Measurements from ENCODE around the gene ZSCAN9.
A peak's percentile ranks its signal among the peaks of the same experiment; 100 is the strongest.

ZSCAN9 gene

DNA sequence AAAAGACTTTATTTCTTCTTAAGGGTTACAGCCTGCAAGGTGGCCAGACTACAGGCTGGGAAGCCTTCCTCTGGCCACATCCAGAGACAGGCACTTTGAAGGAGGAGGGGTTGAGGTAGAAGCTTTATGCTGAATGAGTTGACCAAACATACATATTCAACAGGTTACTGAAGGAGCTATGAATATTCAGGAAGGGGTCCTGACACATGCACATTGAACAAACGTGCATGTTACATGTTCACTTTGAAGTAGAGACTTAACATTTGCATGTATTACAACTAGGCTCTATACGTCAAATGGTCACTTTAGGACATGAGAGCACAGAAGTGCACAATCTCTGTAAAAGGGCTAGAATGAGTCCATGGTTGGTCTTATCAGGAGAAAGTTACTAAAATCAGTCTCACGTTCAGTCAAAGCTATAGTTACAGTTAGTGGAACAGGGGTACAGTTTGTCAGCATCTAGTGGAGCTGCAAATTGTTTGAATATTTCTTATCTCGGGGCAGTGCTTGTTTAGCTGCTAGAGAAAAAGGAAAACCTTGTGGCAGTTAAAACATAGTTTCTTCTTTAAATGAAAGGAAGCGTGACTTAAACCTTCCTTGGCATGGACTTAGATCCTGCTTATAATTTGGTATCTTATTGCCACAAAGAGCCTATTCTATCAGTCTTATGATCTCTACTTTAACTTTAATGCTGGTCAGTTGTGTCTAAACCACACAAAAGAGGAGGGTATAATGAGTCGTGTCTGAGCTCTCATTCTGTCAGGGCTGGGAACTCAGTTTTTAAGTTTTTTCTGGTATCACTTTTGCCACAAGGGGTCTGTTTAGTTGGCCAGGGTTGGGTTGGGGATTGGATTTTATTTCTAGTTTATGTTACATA, 4.6 kb upstream of the ZSCAN9 start:
- DNase-seq (ENCODE audit: low read depth), result no peak

DNA sequence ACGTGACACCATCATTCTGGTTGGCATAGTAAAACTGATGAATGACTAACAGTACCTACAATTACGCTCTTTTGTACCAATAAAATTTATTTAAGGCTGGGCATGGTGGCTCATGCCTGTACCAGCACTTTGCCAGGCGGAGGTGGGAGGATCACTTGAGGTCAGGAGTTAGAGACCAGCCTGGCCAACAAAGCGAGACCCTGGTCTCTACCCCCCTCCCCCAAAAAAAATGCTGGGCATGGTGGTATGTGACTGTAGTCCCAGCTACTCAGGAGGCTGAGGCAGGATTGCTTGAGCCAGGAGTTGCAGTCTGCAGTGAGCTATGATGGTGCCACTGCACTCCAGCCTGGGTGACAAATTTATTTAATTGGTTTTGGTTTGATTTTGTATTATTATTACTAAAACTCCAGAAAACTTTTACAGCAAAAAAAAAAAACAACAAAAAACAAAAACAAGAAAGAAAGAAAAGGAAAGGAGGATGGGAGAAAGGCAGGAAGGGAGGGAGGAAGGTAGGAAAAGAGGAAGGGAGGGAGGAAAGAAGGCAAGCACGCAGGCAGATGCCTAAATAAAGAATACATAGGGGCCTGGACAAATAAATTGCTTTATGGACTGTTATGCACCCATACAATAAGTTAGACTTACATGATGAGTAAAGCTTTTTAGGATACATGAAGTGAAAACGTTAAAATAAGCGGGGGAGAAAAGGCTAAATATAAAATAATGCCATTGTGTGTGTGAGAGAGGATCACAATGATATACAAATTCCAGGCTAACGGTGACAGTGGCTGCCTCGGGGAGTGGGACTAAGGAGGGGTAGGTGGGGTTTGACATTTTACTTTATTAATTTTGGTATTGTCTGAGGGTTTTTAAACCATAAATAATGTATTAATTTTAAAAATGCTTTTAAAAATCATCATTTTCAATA, 682 bp upstream of the ZSCAN9 start:
- DNase-seq (ENCODE audit: low read depth), result no peak

DNA sequence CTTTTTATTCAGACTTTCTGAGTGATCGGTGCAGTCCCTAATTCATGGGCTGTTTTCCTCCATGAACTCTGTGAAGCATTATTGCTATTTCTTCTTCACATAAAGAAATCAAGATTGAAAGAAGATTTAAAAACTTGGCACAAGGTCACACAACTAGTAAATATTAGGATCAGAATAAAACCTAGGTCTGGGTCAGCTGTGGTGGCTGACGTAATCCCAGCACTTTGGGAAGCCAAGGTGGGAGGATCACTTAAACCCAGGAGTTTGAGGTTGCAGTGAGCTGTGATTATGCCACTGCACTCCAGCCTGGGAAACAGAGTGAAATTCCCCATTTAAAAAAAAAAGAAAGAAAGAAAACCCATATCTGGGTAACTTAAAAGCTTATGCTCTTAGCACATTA, 1.4 kb downstream of the ZSCAN9 start:
- no peak for DNase-seq (ENCODE audit: low read depth)

DNA sequence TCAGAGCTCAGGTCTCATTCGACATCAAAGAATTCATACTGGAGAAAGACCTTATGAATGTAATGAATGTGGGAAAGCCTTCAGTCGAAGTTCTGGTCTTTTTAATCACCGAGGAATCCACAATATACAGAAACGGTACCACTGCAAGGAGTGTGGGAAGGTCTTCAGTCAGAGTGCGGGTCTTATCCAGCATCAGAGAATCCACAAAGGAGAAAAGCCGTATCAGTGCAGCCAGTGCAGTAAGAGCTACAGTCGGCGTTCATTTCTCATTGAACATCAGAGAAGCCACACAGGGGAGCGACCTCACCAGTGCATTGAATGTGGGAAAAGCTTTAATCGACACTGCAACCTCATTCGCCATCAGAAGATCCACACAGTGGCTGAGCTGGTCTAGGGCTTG, 7.7 kb downstream of the ZSCAN9 start:
- no peak for DNase-seq (ENCODE audit: low read depth)

DNA sequence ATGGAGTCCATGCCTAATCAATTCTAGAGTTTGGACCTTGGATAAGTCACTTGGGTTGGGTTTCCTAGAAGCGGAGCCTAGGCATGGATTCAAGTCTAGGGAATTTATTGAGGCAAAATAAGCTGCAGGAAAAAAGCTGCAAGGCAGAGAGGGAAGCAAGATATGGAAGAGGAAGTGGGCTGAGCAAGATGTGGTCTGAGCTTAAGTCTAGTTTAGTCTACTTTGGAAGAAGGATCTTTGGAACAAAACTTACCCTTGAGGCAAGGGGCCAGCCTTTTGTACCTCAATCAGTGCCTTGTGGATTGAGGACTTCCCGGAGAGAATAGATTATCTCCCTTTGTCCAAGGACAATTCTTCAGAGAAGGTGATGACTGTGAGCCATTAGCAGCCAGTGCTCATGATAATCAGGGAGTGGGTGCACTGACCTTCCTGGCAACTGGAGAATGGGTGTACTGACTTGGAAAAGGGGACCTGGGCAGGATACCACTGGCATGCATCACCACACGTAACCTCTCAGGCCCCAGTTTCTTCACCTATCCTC, 10.9 kb downstream of the ZSCAN9 start:
- no peak for DNase-seq (ENCODE audit: low read depth)

DNA sequence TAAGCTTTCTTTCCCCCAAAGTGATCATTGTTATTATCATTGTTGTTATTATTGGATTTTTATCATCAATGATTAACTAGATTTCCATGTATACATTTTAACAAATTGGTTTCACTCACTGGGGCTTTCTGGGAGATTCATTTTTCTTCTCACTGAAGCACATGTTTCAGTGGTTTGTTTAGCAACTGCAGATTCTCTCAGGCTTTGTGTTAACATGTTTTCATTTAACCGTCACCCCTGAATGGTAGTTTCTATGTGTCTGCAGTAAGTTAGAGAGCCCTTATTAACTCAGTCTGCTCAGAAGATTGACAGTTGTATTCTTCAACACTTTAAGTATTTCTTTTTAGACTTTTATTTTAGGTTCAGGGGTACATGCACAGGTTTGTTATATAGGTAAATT, 14.6 kb downstream of the ZSCAN9 start:
- no peak for DNase-seq (ENCODE audit: low read depth)

DNA sequence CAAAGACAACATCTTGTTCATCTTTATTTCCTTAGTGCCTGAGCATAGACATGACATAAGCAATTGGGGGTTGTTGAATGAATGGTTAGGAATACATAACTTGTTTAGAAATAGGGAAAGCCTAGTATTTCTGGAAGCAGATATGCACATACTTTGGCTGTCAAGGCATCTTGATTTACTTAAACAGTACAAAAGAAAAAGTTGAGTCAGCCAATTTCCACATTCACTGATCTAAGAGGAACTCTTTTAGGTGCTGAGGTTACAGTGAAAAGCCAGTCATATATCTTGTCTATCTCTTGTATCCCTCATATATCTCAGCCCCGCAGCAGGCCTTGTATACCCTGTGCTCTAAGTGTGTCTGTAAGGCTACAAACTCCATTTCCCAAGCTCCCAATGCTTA, 15.4 kb downstream of the ZSCAN9 start:
- no peak for DNase-seq (ENCODE audit: low read depth)

DNA sequence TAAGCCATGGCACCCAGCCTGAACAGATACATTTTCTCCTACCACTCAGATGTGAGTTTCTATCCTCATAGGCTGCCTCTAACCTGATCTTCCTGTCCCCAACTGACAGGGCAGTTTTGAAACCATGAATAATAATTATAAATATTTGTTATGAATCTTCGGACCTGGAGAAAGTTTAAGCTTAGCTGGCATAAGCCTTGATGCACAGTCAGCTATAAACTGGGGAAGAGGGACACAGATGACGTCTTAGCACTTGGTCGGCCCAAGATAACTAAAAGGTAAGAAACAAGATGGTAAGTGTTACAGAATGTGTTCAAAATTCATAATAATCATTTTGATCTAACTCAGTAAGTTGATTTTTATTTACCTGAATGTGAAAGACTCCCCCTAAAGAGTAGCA, 18.9 kb downstream of the ZSCAN9 start:
- DNase-seq (ENCODE audit: low read depth), result no peak

DNA sequence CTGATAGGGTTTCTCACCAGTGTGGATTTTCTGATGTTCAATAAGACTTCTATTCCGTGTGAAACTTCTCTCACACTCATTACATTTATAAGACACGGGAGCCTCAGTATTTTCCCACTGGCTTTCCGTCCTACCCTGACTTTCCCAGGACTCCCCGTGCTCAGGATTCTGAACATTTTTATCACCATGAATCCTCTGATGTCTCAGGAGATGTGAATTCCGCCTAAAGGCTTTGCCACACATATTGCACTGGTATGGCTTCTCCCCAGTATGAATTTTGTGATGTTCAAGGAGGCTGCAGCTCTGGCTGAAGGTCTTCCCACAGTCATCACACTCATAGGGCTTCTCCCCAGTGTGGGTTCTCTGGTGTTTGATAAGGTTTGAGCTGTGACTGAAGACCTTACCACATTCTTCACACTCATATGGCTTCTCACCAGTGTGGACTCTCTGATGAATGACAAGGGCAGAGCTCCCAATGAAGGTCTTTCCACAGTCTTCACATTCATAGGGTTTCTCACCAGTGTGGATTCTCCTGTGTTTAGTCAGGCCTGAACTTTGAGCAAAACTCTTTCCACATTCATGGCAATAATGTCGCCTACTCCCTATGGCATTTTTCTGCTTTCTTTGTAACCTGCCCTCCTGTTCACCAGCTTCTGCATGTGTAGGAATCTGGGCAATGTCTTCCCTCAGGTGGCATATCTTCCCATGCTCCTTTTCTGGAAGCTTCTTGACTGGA, 20.3 kb downstream of the ZSCAN9 start:
- no peak for DNase-seq (ENCODE audit: low read depth)

DNA sequence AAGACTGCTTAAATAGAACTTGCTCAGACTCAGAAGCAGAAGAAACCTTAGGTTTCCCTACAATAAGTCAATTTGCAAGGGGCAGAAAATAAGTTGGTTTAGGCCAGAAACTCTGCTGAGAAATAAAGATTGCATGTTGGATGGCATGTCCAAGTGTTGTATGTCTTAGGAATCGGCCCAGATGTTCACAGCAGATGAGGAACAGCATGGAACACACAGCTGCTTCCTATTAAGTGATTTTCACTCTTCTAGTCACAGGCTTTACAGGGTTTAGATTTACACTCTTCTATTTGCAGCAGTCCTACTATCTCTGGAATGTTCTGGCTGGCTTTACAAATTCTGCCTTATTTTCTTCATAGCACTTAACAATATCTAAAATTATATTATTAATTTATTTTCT, 23.8 kb downstream of the ZSCAN9 start:
- DNase-seq (ENCODE audit: low read depth), result peak; percentile 31

DNA sequence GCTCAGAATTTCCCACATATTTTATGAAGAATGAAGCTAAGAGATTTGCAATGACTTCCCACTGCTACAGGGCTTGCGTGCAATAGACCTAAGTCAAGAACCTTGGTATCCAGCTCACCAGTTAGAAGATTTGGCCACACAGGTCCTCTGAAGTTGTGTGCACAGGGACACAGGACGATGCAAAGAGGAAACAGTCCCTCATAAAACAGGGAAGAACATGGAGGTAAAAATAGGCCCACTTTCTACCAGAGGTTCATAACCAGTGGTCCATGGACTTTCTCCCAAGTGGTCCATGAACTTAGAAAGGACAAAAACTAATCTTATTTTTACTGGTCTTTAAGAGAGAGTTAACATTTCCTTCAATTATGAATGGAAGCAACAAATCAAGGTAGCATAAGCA, 25.7 kb downstream of the ZSCAN9 start:
- no peak for DNase-seq (ENCODE audit: low read depth)

DNA sequence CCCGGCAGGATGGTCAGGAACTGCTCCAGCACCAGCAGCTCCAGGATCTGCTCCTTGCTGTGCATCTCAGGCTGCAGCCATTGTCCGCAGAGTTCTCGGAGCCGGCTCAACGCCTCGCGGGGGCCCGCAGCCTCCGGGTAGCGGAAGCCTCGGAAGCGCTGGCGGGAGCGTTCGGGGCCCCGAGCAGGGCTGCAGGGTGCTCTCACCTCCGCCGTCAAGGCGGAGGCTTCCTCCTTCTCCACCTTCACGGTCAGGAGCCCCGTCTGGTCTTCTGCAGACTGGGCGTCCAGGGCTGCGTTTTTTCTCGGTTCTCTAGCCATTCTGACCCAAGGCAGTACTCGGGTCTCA, 26.6 kb downstream of the ZSCAN9 start:
- no peak for DNase-seq (ENCODE audit: low read depth)

DNA sequence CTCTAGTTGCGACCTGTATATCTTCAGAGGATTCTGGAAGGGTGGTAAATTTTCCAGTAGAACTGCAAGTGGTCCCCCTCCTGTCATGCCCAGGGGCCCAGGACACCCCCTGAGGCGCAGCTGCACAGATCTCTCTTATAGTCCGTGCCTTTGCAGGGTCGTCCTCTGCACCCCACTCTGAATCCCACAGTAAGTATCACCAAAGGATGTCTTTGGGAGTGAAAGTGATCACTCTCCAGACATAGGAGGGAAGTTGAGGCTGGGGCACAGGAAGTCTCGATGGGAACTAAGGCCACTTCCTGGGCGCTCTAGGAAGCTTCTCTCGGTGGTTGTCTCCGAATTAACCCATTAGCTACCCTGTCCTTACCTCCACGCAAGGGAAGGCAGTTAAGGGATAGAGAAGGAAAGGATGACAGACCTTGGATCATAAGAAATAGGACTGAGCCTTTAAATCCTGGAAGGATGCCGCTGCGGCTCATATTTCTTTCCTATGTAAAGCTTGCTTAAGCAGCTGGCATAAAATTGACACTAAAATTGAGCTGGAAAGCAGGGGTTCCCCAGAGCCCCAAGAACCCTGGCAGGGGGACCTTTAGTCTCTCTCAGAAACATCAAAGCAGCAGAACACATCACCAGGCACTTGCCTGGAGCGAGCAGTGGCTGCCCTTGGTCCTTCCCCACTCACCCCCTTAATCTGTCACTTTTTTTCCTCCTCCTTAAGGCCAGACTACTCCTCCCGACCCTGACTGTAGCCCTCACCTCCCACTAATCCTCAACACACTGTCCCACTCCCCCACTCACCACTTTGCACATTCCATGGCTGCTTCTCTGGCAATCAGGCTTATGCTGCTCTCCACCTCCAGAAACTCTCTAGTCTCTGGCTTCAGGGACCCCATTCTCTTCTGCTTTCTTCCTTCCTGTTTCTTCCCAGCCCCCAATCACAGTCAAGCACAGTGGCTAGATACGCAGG, 27.2 kb downstream of the ZSCAN9 start, which contains the start of gene ZKSCAN4:
TSS of gene ZKSCAN4 (minus strand) at position 261 of the 967 bp plus-strand sequence. CDS start 289 bp downstream, outside the sequence.
- peak; percentile 81 for DNase-seq (ENCODE audit: low read depth)

DNA sequence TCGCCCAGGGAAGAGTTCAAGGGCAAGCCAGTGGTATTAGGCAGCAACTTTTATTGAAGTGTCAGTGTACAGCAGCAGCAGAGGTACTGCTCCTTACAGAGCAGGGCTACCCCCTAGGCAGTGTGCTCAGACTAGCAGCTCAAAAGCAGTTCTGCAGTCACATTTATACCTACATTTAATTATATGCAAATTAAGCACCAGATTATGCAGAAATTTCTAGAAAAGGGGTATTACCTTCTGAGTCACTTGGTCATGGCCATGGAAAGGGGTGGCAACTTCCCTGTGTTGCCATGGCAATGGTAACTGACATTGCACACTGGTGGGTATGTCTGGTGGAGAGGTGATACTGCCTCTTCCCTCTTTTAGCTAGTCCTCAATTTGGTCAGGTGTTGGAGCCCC, 29.0 kb downstream of the ZSCAN9 start:
- no peak for DNase-seq (ENCODE audit: low read depth)

DNA sequence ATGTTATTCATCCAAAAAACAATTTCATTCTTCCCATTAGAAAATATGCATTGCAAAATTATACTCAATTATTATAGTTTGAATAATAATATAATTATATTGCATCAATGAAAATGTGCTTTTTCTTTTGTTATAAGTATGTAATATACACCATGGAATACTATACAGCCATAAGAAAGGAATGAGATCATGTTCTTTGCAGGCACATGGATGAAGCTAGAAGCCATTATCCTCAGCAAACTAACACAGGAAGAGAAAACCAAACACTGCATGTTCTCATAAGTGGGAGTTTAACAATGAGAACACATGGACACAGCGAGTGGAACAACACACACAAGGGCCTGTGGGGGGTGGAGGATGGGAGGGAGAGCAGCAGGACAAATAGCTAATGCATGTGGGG, 32.0 kb downstream of the ZSCAN9 start:
- DNase-seq (ENCODE audit: low read depth), result no peak

DNA sequence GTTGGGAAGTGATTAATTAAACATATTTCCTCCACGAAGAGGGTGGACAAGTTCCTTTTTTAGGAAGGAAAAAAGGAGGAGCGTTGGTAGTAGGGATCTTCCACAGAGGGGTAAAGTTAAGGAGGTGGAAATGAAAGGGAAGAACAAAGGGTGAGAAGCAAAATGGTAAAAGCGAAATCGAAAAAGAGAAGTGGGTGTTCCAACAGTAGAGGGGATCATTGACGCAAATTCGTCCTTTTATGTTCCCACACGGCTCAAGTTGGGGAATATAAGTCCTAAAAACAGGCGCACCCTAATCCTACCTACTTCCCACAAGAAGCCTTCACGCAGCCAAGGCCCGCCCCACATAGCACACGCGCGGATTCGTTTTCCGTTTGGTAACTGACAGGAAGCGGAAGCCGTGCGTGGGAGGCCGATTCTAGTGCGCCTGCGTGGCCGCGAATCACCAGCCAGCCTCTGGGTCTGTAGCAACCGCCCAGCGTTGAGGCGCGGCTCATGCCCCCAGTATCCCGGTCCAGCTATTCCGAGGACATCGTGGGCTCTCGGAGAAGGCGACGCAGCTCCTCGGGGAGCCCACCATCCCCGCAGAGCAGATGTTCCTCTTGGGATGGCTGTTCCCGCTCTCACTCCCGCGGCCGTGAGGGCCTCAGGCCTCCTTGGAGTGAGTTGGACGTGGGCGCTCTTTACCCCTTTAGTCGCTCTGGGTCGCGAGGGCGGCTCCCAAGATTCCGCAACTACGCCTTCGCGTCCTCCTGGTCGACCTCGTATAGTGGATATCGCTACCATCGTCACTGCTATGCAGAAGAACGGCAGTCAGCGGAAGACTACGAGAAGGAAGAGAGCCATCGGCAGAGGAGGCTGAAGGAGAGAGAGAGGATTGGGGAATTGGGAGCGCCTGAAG, 34.1 kb downstream of the ZSCAN9 start, which contains the start of gene NKAPL:
TSS of gene NKAPL (plus strand) at position 421 of the 901 bp plus-strand sequence. CDS start at position 496, 75 bp downstream.
- DNase-seq (ENCODE audit: low read depth), result peak; percentile 65

DNA sequence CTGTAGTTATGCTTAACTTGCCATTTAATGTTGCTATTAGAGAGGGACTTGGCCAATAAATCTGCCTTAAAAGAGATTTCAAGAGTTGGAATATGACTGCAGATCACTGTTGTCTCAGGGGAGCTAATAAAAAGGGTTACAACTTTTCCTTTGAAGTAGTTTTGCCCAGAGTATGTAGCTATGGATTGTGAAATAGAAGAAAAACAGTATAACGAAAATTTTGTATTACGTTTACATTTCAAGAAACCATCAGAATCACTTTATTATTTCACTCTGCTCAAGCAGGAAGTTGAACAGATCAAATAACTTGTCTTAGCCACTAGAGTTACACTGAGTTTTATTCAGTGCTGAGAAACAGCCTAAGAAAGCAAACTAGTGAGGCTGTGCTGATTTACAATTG, 38.8 kb downstream of the ZSCAN9 start:
- no peak for DNase-seq (ENCODE audit: low read depth)

DNA sequence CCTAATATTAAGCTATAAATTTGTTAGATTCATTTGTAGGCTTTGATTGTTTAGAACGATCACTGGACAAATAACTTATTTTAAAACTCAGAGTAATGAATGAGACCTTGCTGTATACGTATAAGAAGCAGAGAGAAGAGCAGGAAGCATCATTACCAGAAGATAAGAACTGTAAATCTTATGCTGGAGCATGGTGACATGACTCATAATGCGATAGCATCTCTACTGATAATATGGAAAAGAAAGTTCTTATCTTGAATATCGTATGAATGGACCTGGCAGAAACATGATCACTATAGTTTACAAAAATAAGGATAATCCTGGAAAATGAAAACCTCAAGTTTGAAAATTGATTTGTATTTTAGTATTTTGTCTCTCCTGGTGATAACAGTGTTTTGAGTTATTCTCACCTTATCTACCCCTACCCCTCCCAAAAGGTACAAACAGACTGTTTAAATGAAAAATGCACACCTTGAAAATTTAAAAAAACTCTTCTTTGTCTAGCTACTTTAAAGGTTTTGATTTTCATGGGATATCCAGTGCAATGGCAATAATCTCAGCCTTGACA, 39.8 kb downstream of the ZSCAN9 start:
- no peak for DNase-seq (ENCODE audit: low read depth)

DNA sequence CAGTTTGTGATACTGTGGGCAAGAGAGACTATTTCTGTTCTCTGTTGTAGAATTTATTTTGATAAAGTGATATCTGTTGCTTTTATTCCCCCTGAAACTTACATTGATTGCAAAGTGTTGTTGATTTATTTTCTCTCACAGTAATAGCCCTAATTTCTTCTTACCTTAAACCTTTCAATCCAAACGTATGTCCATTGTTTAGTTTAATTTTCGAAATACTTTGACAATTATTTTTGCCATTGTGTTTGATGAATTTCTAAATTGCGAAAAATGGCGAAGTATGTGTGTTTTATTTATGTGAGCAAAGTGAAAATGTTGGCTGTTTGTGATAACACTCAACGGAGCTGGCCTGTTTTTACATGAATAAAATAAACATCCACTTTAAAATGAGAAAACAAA, 41.5 kb downstream of the ZSCAN9 start:
- DNase-seq (ENCODE audit: low read depth), result no peak

Data from fibroblast of the conjunctiva (primary cell).